Measurements from ENCODE around the gene TBCC. TPM values are rescaled to one million over a fixed set of nuclear protein-coding genes. Genes with fewer than 3 reads are reported as not detected.
"Not testable (repeated sequence)": the region's sequence is repeated elsewhere in the genome, so short reads cannot be mapped to it uniquely, and the experiment has no call there.

TBCC gene
- total and polyA plus RNA-seq, 2 of the 8 experiments (the other 6 are each of a cell fraction or from before 2014, with no cell fraction given) = 22.7 to 25.5 TPM

DNA sequence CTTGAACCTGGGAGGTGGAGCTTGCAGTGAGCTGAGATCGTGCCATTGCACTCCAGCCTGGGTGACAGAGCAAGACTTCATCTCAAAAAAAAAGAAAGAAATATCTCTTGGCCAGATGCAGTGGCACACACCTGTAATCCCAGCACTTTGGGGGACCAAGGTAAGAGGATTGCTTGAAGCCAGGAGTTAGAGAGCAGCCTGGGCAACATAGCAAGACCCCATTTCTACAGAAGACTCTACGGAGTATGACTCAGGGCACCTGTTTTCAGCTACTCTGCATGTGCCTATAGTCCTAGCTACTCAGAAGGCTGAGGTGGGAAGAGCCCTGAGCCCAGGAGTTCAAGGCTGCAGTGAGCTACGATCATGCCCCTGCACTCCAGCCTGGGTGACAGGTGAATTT lies 43.1 kb downstream of the TBCC start:
- H3K4ac ChIP-seq (replicated peaks; ENCODE audit: insufficient read length, low read depth, low read length); H2AFZ ChIP-seq (ENCODE audit: low read length); H3K23ac ChIP-seq (ENCODE audit: insufficient read length); H3K18ac ChIP-seq (ENCODE audit: extremely low read depth, low read length); H3K4me1 ChIP-seq (replicated peaks in 1 of 4; ENCODE audit: control insufficient read depth in 3 of 4, insufficient read depth in 4 of 4, low read length in 3 of 4); H3K56ac ChIP-seq (replicated peaks; ENCODE audit: insufficient read length, low read depth, low read length); H2BK20ac ChIP-seq (ENCODE audit: low read length); H3K27ac ChIP-seq (ENCODE audit: low read depth, low read length); H4K91ac ChIP-seq (replicated peaks; ENCODE audit: insufficient read length, low read length); H2BK12ac ChIP-seq (ENCODE audit: low read depth, low read length); FAIRE-seq; H2AK5ac ChIP-seq (ENCODE audit: low read depth, low read length); H3K79me1 ChIP-seq (ENCODE audit: low read depth, low read length); H3K27me3 ChIP-seq (replicated peaks in 1 of 4; ENCODE audit: control insufficient read depth in 3 of 4, extremely low read depth in 1 of 4, insufficient read depth in 3 of 4, low read length in 3 of 4); H4K20me1 ChIP-seq (replicated peaks in 1 of 2; ENCODE audit: control insufficient read depth in 1 of 2, insufficient read depth in 2 of 2, low read length in 2 of 2); H3K4me2 ChIP-seq (ENCODE audit: insufficient read depth in 1 of 2, low read depth in 2 of 2, low read length in 2 of 2); H4K5ac ChIP-seq (ENCODE audit: insufficient read length, low read depth, low read length); H3K4me3 ChIP-seq (ENCODE audit: extremely low read depth in 1 of 4, insufficient read depth in 2 of 4, low read depth in 3 of 4, low read length in 4 of 4); DNase-seq (ENCODE audit: low read depth in 1 of 2, low spot score in 2 of 2); H3K79me2 ChIP-seq (ENCODE audit: control insufficient read depth in 1 of 2, insufficient read depth in 2 of 2, low read length in 2 of 2); H2BK120ac ChIP-seq (replicated peaks; ENCODE audit: low read depth, low read length); H3K36me3 ChIP-seq (ENCODE audit: control insufficient read depth in 2 of 4, insufficient read depth in 4 of 4, low read length in 3 of 4); H2BK5ac ChIP-seq (ENCODE audit: low read depth, low read length); H2BK15ac ChIP-seq (ENCODE audit: low read length); H3K9ac ChIP-seq (replicated peaks in 1 of 4; ENCODE audit: extremely low read depth in 1 of 4, low read depth in 3 of 4, low read length in 3 of 4); H3K9me3 ChIP-seq (ENCODE audit: insufficient read depth in 2 of 2, low read depth in 1 of 2, low read length in 1 of 2); H3K23me2 ChIP-seq (ENCODE audit: low read depth, low read length); H3K14ac ChIP-seq (ENCODE audit: insufficient read length); H4K8ac ChIP-seq (ENCODE audit: extremely low read depth, insufficient read depth, low read length): not testable (repeated sequence)
- POLR2A ChIA-PET (ENCODE audit: partially characterized antibody) = interaction anchor here (0.7 to 2.8 kb wide), 3 partner anchors 12 to 110 kb away, joined by 3 to 9 read pairs (median 3); no protein-coding TSS in a partner anchor
- WGBS, 2 experiments (ENCODE audit: extremely low coverage in 1 of 2, insufficient coverage in 1 of 2, insufficient read length in 1 of 2, insufficient replicate concordance in 2 of 2, low coverage in 1 of 2, low lambda C conversion rate in 2 of 2, missing lambda C conversion rate in 1 of 2) = 86% methylated on average over 3 of the region's 3 CpGs; no CpG with 5 or more reads in 1 of the 2 experiments
- CTCF ChIA-PET (ENCODE audit: partially characterized antibody) = interaction anchor here (0.9 to 6.1 kb wide), 3 partner anchors 25 to 320 kb away, joined by 3 to 41 read pairs (median 6); no protein-coding TSS in a partner anchor
